ENCODE measurements around the gene CTDSP2. TPM values are rescaled to one million over a fixed set of nuclear protein-coding genes. Genes with fewer than 3 reads are reported as not detected.

The CTDSP2 gene
- total and polyA plus RNA-seq, 2 experiments from 2014 or later = 52.7 to 97.3 TPM

DNA sequence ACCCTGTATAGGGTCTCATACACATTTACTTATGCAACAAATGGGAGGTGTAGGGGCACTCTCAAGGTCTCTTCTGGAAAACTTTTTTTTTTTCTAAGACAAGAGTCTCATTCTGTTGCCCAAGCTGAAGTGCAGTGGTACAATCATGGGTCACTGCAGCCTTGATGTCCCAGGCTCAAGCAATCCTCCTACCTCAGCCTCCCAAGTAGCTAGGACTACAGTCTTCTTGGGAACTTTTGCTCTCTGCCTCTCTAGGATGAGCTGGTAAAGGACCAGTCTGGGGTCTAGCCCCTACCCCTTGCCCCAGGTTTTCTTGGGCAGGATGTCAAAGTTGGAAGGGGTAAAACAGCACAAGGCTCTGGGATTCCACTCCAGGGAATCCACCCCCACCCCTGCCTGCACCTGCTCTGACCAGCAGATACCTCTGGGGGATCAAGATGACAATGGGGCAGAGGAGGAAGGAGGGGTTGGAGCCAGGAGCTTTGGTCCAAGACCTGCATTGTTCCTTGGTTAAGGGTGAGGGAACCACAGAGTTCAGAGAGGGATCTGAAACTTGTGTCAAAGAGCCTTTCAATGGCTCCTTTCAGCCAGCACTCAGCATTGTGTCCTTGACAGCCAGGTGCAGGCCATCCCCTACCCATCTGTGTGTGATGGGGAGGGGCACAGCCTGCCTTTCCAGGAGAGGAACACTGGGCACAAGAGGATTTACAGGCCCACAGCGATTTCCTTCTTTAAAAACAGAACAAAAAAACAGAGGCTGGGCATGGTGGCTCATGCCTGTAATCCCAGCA, 12.2 kb downstream of the CTDSP2 start:
- Histone ChIP-seq H2AFZ (no peak overlapping the region), H3K27ac (peak overlapping the region; percentile 50; the same call in 1 of the 2 replicates), H3K9me2 (ENCODE audit: insufficient read depth) (no peaks in the 10 kb centered on the region), H3K27me3 (replicated peaks; ENCODE audit: insufficient read depth) (no peaks in the 10 kb centered on the region), H3K4me2 (ENCODE audit: unreplicated experiment) (no peak overlapping the region), H3K9me3 (ENCODE audit: low read depth) (no peaks in the 10 kb centered on the region), H3K4me1 (ENCODE audit: insufficient read depth) (peaks cover 92% of the 10 kb centered on the region), H3K4me3 (no peak overlapping the region), H4K20me1 (ENCODE audit: insufficient read depth) (peaks cover 60% of the 10 kb centered on the region), H3K36me3 (ENCODE audit: low read depth) (0 out of 2 replicates have a peak, but pooled peaks cover 1% of the 10 kb centered on the region), H3F3A (ENCODE audit: insufficient read depth) (peaks cover 59% of the 10 kb centered on the region), H3K79me2 (ENCODE audit: insufficient read depth) (peaks cover 100% of the 10 kb centered on the region), H3K9ac (no peak overlapping the region)
- WGBS, 2 experiments (ENCODE audit: low coverage in 1 of 2, low lambda C conversion rate in 2 of 2, missing lambda C conversion rate in 2 of 2) = 0% methylated on average over 1 of the region's 1 CpG
- DNase-seq = no peak
- in situ Hi-C loops (cut with MboI) = no loop called here
- TF ChIP-seq EZH2phosphoT487 (IDR thresholded peaks at IDR 0.05; ENCODE audit: insufficient read depth, low read depth) (no peak), EZH2 (IDR thresholded peaks at IDR 0.05; ENCODE audit: insufficient read depth, poor library complexity, severe bottlenecking) (no peak)

DNA sequence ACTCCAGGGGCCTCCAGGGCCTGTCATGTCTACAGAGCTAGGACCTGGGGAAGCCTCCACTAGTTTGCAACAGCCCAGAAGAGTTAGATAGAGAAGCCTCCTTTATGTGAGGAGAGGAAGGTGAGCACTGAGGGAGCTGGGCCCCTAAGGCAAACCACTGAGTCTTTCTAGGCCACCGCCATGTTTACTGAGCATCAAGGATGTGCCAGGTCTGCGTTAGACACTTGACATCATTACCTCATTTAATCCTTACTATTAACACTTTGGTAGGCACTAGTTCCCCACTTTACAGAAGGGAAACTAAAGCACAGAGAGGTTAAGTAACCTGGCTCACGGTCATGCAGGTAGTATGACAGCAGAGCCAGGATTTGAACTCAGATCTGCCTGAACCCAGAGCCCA, 12.9 kb downstream of the CTDSP2 start:
- H3K4me2 ChIP-seq (ENCODE audit: unreplicated experiment) = peak overlapping the region; percentile 73
- TF ChIP-seq EZH2phosphoT487 (IDR thresholded peaks at IDR 0.05; ENCODE audit: insufficient read depth, low read depth) (no peak), EZH2 (IDR thresholded peaks at IDR 0.05; ENCODE audit: insufficient read depth, poor library complexity, severe bottlenecking) (no peak)
- H3K9me2 ChIP-seq (ENCODE audit: insufficient read depth) = no peaks in the 10 kb centered on the region
- in situ Hi-C loops (cut with MboI) = no loop called here
- peaks cover 100% of the 10 kb centered on the region for H3K79me2 ChIP-seq (ENCODE audit: insufficient read depth)
- no peaks in the 10 kb centered on the region for H3K9me3 ChIP-seq (ENCODE audit: low read depth)
- peak overlapping the region; percentile 50 for H3K27ac ChIP-seq
- H3K36me3 ChIP-seq (ENCODE audit: low read depth) = peaks cover 7% of the 10 kb centered on the region
- H3K4me1 ChIP-seq (ENCODE audit: insufficient read depth) = peaks cover 90% of the 10 kb centered on the region
- 34 to 36% methylated on average over 3 of the region's 3 CpGs for WGBS, 2 experiments (ENCODE audit: low coverage in 1 of 2, low lambda C conversion rate in 2 of 2, missing lambda C conversion rate in 2 of 2)
- no peaks in the 10 kb centered on the region for H3K27me3 ChIP-seq (replicated peaks; ENCODE audit: insufficient read depth)
- no peak overlapping the region for H3K9ac ChIP-seq
- DNase-seq = no peak
- H4K20me1 ChIP-seq (ENCODE audit: insufficient read depth) = peaks cover 60% of the 10 kb centered on the region
- H3K4me3 ChIP-seq = no peak overlapping the region
- H2AFZ ChIP-seq = no peak overlapping the region
- peaks cover 64% of the 10 kb centered on the region for H3F3A ChIP-seq (ENCODE audit: insufficient read depth)

DNA sequence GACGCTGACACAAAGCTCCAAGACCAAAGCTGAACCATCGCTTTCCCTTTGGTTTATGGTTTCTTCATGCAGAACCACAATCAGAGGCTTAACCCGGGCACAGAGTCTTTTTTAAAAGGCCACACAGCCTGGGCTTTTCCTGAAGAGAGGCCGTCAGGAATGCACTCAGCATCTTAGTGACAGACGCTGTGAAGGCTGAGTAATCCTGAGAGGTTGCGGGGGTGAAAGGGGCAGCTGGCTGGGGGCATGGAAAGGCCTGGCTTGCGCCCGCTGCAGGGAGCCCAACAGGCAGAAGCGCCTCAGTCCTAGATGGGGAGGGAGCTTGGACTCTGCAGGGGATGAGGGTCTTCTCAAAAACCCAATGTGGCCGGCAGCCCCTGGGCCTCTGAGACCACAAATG, 13.6 kb downstream of the CTDSP2 start:
- no peaks in the 10 kb centered on the region for H3K9me3 ChIP-seq (ENCODE audit: low read depth)
- H3K27me3 ChIP-seq (replicated peaks; ENCODE audit: insufficient read depth) = no peaks in the 10 kb centered on the region
- in situ Hi-C loops (cut with MboI) = no loop called here
- H3K4me2 ChIP-seq (ENCODE audit: unreplicated experiment) = peak overlapping the region; percentile 73
- no peak overlapping the region for H2AFZ ChIP-seq
- H3K9ac ChIP-seq = peak overlapping the region; percentile 26; the same call in 1 of the 2 replicates
- peaks cover 100% of the 10 kb centered on the region for H3K79me2 ChIP-seq (ENCODE audit: insufficient read depth)
- peaks cover 64% of the 10 kb centered on the region for H3F3A ChIP-seq (ENCODE audit: insufficient read depth)
- H3K4me3 ChIP-seq = no peak overlapping the region
- peaks cover 86% of the 10 kb centered on the region for H3K4me1 ChIP-seq (ENCODE audit: insufficient read depth)
- TF ChIP-seq EZH2phosphoT487 (IDR thresholded peaks at IDR 0.05; ENCODE audit: insufficient read depth, low read depth) = no peak
- no peak for TF ChIP-seq EZH2 (IDR thresholded peaks at IDR 0.05; ENCODE audit: insufficient read depth, poor library complexity, severe bottlenecking)
- peak; percentile 71 for DNase-seq
- peaks cover 15% of the 10 kb centered on the region for H3K36me3 ChIP-seq (ENCODE audit: low read depth)
- H3K9me2 ChIP-seq (ENCODE audit: insufficient read depth) = no peaks in the 10 kb centered on the region
- peaks cover 56% of the 10 kb centered on the region for H4K20me1 ChIP-seq (ENCODE audit: insufficient read depth)
- H3K27ac ChIP-seq = peak overlapping the region; percentile 50
- WGBS, 2 experiments (ENCODE audit: low coverage in 1 of 2, low lambda C conversion rate in 2 of 2, missing lambda C conversion rate in 2 of 2) = 14% methylated on average over 10 of the region's 10 CpGs

GRCh38 chr12:57830393-57830792, 16.1 kb downstream of the CTDSP2 start:
- 96 to 100% methylated on average over 2 of the region's 2 CpGs for WGBS, 2 experiments (ENCODE audit: low coverage in 1 of 2, low lambda C conversion rate in 2 of 2, missing lambda C conversion rate in 2 of 2)

More at GRCh38 chr12:57830393-57830792, 16.1 kb downstream of the CTDSP2 start:
- Histone ChIP-seq H3K36me3 (ENCODE audit: low read depth) (peaks cover 40% of the 10 kb centered on the region), H4K20me1 (ENCODE audit: insufficient read depth) (peaks cover 46% of the 10 kb centered on the region), H2AFZ (no peak overlapping the region), H3K9me2 (ENCODE audit: insufficient read depth) (no peaks in the 10 kb centered on the region), H3K27me3 (replicated peaks; ENCODE audit: insufficient read depth) (no peaks in the 10 kb centered on the region), H3K4me1 (ENCODE audit: insufficient read depth) (peaks cover 60% of the 10 kb centered on the region), H3F3A (ENCODE audit: insufficient read depth) (peaks cover 67% of the 10 kb centered on the region), H3K4me2 (ENCODE audit: unreplicated experiment) (no peak overlapping the region), H3K4me3 (no peak overlapping the region), H3K27ac (no peak overlapping the region; the same call in 1 of the 2 replicates), H3K9ac (no peak overlapping the region), H3K79me2 (ENCODE audit: insufficient read depth) (peaks cover 100% of the 10 kb centered on the region), H3K9me3 (ENCODE audit: low read depth) (no peaks in the 10 kb centered on the region)
- in situ Hi-C loops (cut with MboI) = no loop called here
- TF ChIP-seq EZH2 (IDR thresholded peaks at IDR 0.05; ENCODE audit: insufficient read depth, poor library complexity, severe bottlenecking) = no peak
- no peak for TF ChIP-seq EZH2phosphoT487 (IDR thresholded peaks at IDR 0.05; ENCODE audit: insufficient read depth, low read depth)
- DNase-seq = no peak

Data from GM23248 (cell line).